Stimulated activated CD8-positive, alpha-beta memory T cell treated with anti-CD3 and anti-CD28 coated beads, Interleukin-4, amount 100 ng/mL, for 1 hour (primary cell): Measurements from ENCODE around the gene RNF113A.
"Not testable (repeated sequence)": the region's sequence is repeated elsewhere in the genome, so short reads cannot be mapped to it uniquely, and the experiment has no call there.

ENCODE experiments used
- DNase-seq, 2 donors: peaks; one replicate each; pipeline ENCODE4 v3.0.0-alpha.2; 2020; ENCODE audit warnings: low read depth in 2 of 2, low spot score in 1 of 2

RNF113A gene

DNA sequence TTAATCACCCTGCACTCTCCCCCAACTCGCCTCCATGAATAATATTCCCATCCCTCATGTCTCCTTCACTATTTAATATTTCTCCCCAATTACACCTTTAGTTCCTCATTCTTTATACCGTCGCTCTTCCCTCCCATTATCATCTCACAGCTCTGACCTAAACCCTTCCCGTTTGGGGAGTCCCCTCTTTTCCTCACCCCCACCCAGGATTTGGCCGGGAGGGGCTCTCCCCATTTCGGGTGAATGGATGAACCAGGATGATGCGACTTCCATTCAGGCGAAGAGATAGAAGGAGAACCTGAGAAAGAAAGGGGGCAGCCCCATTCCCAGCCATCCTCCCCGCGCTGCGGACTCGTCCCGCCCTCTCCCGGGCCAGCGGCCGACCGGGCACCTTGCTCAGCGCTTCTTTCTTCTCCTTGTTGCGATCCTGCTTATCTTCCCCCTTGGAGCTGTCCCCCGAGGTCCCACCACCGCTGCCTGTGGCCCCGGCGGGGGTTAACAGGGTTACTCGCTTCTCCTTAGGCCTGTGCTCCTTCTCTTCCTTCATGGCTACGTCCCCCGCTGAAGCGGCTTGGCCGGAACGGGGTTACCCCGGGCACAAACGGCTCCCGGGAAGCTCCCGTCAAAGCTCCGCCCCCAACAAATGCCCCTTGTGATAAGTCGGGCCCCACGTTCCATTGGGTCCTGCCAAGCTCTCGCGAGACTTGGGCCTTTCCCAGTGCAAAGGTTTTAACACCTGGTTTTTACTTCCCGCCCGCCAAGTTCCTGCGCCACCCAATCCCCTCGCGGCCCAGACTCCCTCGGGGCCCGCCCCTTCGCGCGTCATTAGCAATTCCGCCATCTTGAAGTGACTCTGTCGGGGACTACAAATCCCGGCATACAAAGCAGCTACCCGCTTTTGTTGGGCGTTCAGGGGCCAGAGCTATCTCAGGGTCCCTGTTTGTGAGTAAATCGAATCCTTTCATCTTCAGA lies 18.9 kb downstream of the RNF113A start, which contains the start of gene UPF3B:
Gene UPF3B, minus strand, starts transcription at position 582 of the 972 bp plus-strand sequence. Its CDS starts 35 bp downstream, at position 547.
- peak; percentile 78 to 85 for DNase-seq

DNA sequence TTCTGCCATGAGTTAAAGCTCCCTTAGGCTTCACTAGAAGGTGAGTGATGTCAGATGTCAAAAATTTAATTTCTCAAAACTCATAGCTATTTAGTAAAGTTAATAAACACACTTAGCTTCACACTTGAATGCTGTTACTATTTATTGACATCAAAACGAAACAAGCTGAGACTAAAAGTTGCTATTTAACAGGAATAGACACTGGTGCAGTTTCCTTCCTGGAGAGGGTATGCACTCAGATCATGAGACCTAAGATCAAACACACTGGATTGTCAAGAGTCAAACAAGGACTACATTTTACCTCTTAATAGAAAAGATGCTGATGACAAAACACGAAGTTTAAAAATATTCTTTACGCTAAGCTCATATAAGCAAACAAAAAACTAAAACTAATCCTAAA lies 37.6 kb downstream of the RNF113A start:
- DNase-seq: no peak

DNA sequence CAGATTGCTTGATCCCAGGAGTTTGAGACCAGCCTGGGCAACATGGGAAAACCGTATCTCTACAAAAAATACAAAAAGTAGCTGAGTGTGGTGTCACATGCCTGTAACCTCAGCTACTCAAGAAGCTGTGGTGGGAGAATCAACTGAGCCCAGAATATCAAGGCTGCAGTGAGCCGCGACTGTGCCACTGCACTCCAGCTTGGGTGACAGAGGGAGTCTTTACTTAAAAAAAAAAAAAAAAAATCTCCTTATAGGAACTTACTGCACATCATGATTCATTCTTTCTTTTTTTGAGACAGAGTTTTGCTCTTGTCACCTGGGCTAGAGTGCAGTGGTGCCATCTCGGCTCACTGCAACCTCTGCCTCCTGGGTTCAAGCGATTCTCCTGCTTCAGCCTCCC lies 43.1 kb downstream of the RNF113A start:
- DNase-seq: no peak

DNA sequence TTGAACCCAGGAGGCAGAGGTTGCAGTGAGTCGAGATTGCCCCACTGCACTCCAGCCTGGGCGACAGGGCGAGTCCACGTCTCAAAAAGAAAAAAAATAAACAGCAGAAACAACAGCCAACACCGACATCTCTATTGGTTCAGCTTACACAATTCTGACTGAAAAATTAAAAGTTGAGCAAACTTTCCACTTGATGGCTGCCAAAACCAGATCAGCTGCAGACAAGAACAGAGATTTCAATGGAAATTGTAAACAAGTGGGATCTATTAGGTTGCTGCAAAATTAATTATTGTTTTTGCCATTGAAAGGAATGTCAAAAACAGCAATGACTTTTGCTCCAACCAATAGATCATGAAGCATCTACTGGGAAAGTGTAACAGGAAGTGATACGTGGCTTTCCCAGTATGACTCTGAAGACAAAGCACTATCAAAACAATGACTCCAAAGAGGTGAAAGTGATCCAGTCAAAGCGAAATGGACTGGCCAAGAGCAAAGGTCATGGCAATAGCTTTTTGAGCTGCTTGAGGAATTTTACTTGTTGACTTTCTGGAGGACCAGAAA lies 45.1 kb downstream of the RNF113A start:
- no peak for DNase-seq

DNA sequence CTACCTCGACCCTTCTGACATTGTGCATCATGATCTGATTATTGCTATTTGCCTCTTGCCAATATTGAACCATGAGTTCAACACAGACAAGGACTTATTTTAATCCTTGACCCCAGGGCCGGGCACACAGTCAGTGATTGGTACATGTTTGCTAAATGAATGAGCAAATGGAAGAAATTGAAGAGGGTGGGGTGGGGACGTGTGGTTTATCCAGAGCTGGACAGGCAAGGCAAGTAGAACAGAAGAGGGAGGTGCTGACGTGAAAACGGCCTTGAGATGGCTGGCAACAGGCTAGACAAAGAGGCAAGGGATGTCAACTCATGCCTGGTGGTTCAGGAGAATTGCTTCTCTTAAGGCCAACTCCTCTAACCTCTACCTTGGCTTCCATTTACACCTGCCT lies 47.3 kb downstream of the RNF113A start:
- not testable (repeated sequence) for DNase-seq

DNA sequence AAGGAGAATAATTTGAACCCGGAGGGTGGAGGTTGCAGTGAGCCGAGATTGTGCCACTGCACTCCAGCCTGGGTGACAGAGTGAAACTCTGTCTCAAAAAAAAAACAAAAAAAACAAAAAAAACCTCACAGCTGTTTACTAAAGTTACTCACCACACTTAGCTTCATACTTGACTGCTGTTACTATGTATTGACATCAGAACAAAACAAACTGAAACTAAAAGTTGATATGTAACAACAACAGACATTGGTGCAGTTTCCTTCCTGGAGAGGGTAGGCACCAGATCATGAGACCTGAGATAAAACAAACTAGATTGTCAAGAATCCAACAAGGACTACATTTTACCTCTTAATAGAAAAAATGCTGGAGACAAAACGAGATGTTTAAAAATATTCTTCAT lies 49.8 kb downstream of the RNF113A start:
- not testable (repeated sequence) for DNase-seq
